Measurements from ENCODE around the gene PTGER1.
A peak's percentile ranks its signal among the peaks of the same experiment; 100 is the strongest.
"Not testable (repeated sequence)": the region's sequence is repeated elsewhere in the genome, so short reads cannot be mapped to it uniquely, and the experiment has no call there.

Gene PTGER1

DNA sequence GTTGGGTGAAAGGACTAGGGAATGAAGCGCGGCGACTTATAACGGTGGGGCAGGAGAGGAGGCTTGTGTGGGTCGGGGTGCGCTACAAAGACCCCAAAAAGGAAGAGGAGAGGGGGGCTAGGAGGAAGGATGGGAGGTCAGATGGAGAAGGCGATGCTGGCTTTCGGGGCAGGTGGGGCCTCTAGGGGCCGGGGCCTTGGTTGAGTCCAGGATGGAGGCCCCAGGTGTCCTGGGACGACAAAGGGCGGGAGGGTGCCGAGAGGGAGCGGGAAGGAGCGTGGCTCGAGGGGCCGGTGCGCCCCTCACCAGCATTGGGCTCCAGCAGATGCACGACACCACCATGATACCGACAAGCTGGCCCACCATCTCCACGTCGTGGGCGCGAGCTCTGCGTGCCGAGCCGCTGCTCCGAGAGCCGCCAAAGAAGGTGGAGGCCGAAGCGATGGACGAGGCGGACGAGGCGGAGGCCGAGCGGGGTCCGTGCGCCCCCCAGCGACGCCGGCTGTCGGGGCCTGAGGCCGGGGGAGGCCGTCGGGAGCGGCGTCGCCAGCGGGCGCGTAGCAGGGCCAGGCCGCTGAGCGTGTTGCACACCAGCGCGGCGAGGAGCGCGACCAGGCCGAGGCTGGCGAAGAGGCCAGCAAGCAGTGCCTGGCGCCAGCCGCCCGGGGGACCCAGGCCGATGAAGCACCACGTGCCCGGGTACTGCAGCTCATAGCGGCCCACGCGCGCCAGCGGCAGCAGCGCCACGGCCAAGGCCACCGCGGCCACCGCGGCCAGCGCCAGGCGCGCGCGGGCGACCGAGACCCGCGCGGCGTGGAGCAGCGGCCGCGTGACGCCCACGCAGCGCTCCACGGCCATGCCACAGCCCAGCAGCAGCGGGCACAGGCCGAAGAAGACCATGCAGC, 1.8 kb downstream of the PTGER1 start:
- DNase-seq = peak; percentile 34

DNA sequence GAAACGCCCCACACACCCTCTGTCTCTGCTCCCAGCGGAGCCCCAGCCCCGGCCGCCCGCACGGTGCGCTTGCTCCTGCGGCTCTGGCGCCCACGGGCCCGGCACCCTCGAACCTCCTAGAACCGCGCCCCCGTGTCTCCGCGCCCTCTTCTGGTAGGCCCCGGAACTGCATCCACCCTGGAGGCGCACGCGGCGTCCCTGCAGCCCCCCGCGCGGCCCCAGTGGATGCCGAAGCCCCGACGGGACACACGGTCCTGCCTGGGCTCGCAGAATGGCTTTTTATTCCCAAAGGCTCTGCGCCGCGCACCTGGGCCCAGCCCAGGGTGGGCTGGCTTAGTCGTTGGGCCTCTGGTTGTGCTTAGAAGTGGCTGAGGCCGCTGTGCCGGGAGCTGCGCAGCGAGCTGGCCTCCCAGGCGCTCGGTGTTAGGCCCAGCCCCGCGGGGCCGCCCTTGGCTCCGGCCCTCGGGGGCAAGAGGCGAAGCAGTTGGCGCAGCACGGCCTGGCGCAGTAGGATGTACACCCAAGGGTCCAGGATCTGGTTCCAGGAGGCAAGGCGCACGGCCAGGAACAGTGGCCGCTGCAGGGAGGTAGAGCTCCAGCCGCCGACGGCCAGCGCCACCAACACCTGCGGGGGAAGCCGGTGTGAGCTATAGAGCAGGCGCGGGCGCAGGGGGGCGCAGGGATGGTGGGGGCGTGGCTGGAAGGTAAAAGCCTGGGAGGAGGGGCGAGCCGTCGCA, 2.8 kb downstream of the PTGER1 start:
- DNase-seq = peak; percentile 91

DNA sequence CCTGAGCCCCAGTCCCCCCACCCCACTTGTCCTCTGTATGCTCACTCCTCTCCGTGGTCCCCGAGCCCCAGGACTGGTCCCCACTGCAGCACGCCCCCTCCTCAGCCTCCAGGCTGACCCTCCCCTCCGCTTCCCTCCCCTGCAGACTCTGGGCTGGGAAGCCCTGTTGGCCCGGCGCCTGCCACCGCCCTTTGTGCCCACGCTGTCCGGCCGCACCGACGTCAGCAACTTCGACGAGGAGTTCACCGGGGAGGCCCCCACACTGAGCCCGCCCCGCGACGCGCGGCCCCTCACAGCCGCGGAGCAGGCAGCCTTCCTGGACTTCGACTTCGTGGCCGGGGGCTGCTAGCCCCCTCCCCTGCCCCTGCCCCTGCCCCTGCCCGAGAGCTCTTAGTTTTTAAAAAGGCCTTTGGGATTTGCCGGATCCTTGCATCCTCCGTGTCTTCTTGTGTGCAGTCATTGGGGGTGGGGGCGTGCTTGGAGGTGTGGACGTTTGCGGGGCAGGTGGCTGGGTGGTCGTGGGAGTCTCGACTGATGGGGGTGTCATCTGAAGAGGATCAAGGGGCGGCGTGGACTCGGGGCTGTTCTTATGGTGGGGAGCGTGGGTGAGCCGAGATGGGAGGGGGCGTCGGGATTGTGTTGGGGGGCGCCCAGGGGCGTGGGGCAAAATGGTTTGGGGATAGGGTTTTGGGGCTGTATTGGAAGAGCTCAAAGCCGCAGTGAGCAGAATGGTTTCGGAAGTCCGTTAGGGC, 3.5 kb downstream of the PTGER1 start:
- no peak for DNase-seq

DNA sequence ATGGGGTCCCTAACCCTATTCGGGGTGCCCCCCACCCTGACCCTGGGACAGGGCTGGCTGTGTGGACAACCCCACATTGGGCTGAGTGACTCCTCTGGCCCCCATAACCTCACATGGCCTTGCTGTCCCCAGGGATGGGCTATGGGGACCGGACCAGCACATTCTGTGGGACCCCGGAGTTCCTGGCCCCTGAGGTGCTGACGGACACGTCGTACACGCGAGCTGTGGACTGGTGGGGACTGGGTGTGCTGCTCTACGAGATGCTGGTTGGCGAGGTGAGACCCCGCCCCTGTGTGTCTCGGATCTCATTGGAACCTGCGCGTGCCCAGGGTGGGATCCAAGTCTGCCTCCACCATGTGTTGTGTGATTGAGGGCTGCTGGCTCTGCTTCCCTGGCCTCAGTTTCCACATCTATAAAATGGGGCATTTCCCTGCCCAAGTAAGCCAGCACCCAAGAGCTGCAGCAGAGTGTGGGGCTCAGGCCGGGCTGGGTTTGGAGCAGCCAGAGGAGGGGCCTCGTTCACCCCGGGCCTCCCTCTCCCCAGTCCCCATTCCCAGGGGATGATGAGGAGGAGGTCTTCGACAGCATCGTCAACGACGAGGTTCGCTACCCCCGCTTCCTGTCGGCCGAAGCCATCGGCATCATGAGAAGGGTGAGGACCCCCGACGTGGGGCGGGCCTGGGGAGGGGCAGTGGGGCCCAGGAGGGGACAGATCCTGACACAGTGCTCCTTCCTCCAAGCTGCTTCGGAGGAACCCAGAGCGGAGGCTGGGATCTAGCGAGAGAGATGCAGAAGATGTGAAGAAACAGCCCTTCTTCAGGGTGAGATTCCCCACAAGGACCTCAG, 4.9 kb downstream of the PTGER1 start:
- no peak for DNase-seq

- no peak for DNase-seq
Measured at GRCh38 chr19:14467816-14468215, 7.3 kb downstream of the PTGER1 start.

- no peak for DNase-seq
Measured at GRCh38 chr19:14467391-14467790, 7.8 kb downstream of the PTGER1 start.

DNA sequence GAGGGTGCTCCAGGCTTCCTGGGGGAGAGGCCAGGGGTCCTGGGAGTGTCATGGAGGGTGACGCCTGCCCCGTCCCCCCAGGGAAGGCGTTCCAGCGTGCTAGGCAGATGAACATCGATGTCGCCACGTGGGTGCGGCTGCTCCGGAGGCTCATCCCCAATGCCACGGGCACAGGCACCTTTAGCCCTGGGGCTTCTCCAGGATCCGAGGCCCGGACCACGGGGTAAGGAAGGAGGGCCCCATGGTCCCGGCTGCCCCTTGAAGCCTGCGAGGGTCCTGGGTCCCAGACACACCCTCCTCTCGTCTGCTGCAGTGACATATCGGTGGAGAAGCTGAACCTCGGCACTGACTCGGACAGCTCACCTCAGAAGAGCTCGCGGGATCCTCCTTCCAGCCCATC, 11.4 kb downstream of the PTGER1 start:
- DNase-seq = no peak

DNA sequence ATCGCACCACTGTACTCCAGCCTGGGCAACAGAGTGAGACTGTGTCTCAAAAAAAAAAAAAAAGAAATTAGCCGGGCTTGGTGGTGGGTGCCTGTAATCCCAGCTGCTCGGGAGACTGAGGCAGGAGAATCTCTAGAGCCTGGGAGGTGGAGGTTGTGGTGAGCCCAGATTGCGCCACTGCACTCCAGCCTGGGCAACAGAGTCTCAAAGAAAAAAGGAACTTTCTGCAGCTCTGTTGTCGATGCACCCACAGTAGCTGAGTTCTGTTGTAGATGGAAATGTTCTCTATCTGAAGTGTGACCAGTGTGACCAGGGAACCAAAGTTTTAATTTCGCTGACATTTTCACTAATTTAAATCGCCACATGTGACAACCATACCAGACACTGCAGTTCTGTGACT, 12.8 kb downstream of the PTGER1 start:
- DNase-seq = not testable (repeated sequence)

DNA sequence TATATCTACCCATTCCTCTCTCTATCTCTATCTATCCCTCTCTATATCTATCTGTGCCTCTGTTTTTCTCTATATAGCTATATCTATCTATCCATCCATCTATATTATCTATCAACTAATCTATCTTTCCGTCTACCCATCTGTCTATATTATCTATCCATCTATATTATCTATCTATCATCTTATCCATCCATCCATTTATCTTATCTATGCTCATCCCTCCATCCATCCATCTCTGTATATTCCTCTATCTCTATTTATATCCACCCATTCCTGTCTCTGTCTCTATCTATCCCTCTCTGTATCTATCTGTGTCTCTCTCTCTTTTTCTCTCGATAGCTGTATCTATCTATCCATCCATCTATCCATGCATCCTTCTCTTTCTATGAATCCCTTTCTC, 14.2 kb downstream of the PTGER1 start:
- DNase-seq = no peak

- DNase-seq = no peak
Measured at GRCh38 chr19:14459703-14460102, 15.5 kb downstream of the PTGER1 start.

- not testable (repeated sequence) for DNase-seq
Measured at GRCh38 chr19:14452303-14452702, 22.9 kb downstream of the PTGER1 start.

GRCh38 chr19:14450876-14451275, 24.3 kb downstream of the PTGER1 start:
- no peak for DNase-seq

DNA sequence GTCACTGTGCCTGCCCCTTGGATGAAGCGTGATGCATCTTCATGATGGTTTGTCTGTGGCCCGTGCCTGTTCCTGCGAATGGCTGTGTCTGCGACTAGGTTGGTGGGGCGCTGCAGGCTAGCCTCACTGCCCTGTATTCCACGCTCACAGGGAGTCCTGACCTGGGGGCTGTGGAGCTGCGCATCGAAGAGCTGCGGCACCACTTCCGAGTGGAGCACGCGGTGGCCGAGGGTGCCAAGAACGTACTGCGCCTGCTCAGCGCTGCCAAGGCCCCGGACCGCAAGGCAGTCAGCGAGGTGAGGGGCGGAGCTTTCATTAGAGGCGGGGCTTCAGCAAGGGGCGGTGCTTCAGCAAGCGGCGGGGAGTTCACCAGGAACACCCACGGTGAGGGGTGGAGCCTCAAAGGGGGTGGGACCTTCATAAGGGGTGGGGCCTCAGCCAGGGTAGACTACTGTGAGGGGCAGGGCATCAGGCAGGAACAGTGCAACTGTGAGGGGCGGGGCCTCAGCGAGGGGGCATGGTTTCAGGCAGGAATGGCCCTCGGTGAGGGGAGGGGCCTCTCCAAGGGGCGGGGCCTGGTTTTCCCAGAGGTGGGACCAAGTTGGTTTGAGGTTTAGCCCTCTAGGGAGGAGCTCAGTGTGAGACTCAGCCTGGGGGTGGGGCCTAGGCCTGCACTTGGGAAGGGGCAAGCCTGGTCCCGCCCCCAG, 24.8 kb downstream of the PTGER1 start:
- peak; percentile 66 for DNase-seq

GRCh38 chr19:14449321-14449720, 25.8 kb downstream of the PTGER1 start:
- DNase-seq = no peak

DNA sequence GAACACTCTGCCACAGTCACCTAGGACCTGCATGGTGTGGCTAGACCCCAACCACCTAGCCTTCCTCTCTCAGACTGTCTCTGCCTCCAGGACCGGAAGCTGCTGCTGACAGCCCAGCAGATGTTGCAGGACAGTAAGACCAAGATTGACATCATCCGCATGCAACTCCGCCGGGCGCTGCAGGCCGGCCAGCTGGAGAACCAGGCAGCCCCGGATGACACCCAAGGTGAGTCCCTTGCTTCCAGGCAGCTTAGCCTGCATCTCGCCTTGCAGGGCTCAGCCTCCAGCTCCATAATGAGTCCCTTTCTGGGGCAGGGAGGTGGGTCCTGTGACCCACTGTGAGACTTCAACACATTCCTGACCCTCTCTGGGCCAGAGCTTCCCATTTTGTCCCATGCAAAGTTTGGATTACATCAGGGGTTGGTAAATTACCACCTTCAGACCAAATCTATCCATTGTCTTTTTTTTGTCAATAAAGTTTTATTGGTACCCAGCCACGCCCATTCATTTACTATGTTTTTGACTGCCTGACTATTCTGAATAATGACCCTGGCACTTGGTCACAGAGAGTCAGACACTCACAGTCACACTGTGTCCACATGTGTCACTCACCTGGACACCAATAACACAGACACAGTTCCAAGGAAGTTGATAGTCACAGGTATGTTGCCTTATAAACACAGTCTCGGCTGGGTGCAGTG, 28.7 kb downstream of the PTGER1 start:
- DNase-seq = no peak

- no peak for DNase-seq
Measured at GRCh38 chr19:14443632-14444216, 31.4 kb downstream of the PTGER1 start.

GRCh38 chr19:14442891-14443631, 32.1 kb downstream of the PTGER1 start:
- no peak for DNase-seq

DNA sequence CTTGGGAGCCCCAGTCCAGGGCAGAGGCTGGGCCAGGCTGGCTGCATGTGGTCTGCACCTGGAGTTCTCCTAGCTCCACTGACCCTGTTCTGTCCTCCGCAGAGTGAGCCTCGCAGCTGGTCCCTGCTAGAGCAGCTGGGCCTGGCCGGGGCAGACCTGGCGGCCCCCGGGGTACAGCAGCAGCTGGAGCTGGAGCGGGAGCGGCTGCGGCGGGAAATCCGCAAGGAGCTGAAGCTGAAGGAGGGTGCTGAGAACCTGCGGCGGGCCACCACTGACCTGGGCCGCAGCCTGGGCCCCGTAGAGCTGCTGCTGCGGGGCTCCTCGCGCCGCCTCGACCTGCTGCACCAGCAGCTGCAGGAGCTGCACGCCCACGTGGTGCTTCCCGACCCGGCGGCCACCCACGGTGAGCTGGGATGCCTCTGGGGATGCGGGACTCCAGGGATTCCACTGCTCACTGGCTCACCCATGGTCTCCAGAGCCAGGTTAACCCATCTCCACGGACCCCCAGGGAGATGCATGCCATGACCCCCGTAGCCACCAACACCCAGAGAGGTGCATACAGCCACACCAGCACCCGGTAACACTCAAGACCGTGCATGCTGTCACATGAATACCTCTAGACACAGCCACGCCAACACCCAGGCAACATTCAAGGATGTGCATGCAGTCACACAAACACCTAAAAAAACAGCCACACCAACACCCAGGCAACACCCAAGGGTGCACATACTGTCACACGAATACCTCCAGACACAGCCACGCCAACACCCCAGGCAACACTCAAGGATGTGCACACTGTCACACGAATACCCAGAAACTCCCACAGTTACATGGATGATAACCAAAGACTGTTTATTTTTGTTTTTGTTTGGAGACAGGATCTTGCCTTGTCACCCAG, 33.9 kb downstream of the PTGER1 start:
- no peak for DNase-seq

DNA sequence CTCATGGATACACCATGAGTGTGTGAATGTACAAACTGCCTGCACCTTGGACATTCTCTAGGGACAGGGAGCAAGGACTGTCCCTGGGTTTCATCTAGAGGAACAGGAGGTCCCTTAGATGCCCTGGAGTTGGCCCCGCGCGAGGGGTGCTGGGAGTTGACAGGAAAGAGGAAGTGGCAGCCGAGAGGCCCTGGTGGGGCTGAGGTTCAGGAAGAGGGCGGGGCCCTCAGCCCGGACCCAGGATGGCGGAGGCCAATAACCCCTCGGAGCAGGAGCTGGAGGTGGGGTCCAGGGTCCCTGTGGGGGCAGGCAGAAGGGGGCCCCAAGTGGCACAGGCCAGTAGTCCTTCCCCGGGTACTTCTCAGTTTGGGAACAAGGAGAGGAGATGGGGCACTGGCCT, 35.1 kb downstream of the PTGER1 start:
- DNase-seq = peak; percentile 74

All from activated T-cell treated with anti-CD3 and anti-CD28 coated beads, Interleukin-2, amount 50 U/mL, for 1 hour (primary cell).